MM.1S (cell line): ENCODE results near the gene RBFOX1.

ENCODE experiments used
- DNase-seq: peaks from one replicate; pipeline ENCODE4 v3.0.0-alpha.2; 2015
- H2AFZ ChIP-seq: fragments of 300-600 bp; sonication (generic); 2 replicates; pipeline ENCODE4 v1.6.0; 2016; ENCODE audit warnings: antibody characterized with exemption, low read length
- H3F3A ChIP-seq: fragments of 300-600 bp; sonication (generic); 2 replicates; pipeline ENCODE4 v1.6.1; 2016; ENCODE audit warnings: mild to moderate bottlenecking, antibody characterized with exemption, low read length, moderate library complexity, mixed read lengths; ENCODE audit not compliant: insufficient read depth
- H3K27ac ChIP-seq: fragments of 300-600 bp; sonication (generic); 2 replicates; pipeline ENCODE4 v1.5.1; 2016; ENCODE audit warnings: mild to moderate bottlenecking, low read length
- H3K27me3 ChIP-seq: fragments of 300-600 bp; sonication (generic); replicated peaks from 2 replicates; pipeline ENCODE4 v1.6.0; 2016; ENCODE audit warnings: low read length; ENCODE audit not compliant: insufficient read depth
- H3K36me3 ChIP-seq: fragments of 300-600 bp; sonication (generic); replicated peaks from 2 replicates; pipeline ENCODE4 v1.6.1; 2016; ENCODE audit warnings: mild to moderate bottlenecking, low read length, mixed read lengths; ENCODE audit not compliant: insufficient read depth
- H3K4me1 ChIP-seq: fragments of 300-600 bp; sonication (generic); 2 replicates; pipeline ENCODE4 v1.6.1; 2016; ENCODE audit warnings: low read length, mixed read lengths
- H3K4me2 ChIP-seq: fragments of 300-600 bp; sonication (generic); 2 replicates; pipeline ENCODE4 v1.6.0; 2016; ENCODE audit warnings: low read depth, low read length
- H3K4me3 ChIP-seq: fragments of 300-600 bp; sonication (generic); 2 replicates; pipeline ENCODE4 v1.5.1; 2016; ENCODE audit warnings: low read length, mixed read lengths
- H3K79me2 ChIP-seq: fragments of 300-600 bp; sonication (generic); 2 replicates; pipeline ENCODE4 v1.6.1; 2016; ENCODE audit warnings: mixed run types, low read length, mixed read lengths
- H3K9ac ChIP-seq: fragments of 300-600 bp; sonication (generic); 2 replicates; pipeline ENCODE4 v1.6.1; 2016; ENCODE audit warnings: low read length, mixed read lengths
- H3K9me2 ChIP-seq: fragments of 300-600 bp; sonication (generic); replicated peaks from 2 replicates; pipeline ENCODE4 v1.6.1; 2016; ENCODE audit warnings: mild to moderate bottlenecking, low read length, mixed read lengths; ENCODE audit not compliant: insufficient read depth
- H3K9me3 ChIP-seq: fragments of 300-600 bp; sonication (generic); replicated peaks from 2 replicates; pipeline ENCODE4 v1.6.1; 2016; ENCODE audit warnings: mild to moderate bottlenecking, low read length, mixed read lengths; ENCODE audit not compliant: insufficient read depth
- H4K20me1 ChIP-seq: fragments of 300-600 bp; sonication (generic); 2 replicates; pipeline ENCODE4 v1.6.1; 2016; ENCODE audit warnings: mild to moderate bottlenecking, low read length, moderate library complexity, mixed read lengths; ENCODE audit not compliant: insufficient read depth
- EZH2 ChIP-seq: fragments of 300-600 bp; sonication (generic); optimal IDR thresholded peaks from 2 replicates; pipeline ENCODE3; 2017; ENCODE audit warnings: low read depth, mild to moderate bottlenecking, antibody characterized with exemption, low read length, mixed read lengths
- EZH2phosphoT487 ChIP-seq: fragments of 300-600 bp; sonication (generic); IDR thresholded peaks from 2 replicates; pipeline ENCODE4 v1.6.1; 2018; ENCODE audit warnings: antibody characterized with exemption, low read length
- TF ChIP-seq, protein P1 (sequence below): fragments of 300-600 bp; sonication (generic); IDR thresholded peaks from 2 replicates; pipeline ENCODE4 v1.5.1; 2016; ENCODE audit warnings: antibody characterized with exemption, low read length, mixed read lengths

The RBFOX1 gene

DNA sequence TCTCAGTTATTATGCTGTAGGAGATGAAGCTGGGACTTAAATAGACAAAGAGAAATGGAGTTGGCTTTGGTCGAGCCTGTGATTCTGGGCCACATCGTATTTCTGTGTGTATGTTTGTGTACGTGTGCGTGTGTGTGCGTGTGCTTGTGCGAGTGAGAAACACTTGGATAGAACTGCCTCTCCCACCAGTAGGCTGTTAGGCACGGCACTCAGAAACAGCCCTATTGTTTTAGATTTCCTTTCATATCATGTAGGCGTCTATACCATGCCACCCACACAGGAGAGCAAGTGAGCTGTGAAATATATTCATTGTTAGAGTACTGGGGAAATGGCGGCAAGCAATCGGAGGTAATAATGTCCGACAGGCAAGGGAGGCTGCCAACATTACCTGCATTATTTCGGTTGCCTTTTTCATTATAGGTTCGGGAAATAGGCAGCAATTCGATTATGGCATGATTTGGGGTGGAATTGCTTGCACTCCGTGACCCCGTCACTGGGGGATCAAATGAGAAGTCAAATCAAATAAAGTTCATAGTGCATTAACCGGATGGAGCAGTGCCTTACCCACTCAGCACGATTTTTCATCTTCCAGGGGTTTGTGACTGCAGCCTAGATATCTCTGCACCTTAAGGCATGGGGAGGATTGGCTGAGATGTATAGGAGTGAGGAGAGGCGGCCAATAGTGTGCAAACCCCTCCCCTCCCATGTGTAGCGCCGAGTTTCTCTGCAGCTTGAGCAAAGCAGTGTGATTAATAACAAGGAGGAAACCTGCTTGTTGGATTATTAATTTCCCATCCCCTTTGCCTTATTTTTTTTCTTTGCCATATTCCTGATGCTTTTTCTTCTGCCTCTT lies 89.6 kb downstream of the RBFOX1 start:
- no peaks in the 10 kb centered on the region for H3K4me1 ChIP-seq
- no peaks in the 10 kb centered on the region for H3K9me3 ChIP-seq
- no peak overlapping the region for H3K27ac ChIP-seq
- no peaks in the 10 kb centered on the region for H3K79me2 ChIP-seq
- no peaks in the 10 kb centered on the region for H3F3A ChIP-seq
- no peak overlapping the region for H2AFZ ChIP-seq
- no peaks in the 10 kb centered on the region for H3K36me3 ChIP-seq
- no peaks in the 10 kb centered on the region for H3K9me2 ChIP-seq
- H4K20me1 ChIP-seq, result no peaks in the 10 kb centered on the region
- no peak overlapping the region for H3K9ac ChIP-seq
- no peak overlapping the region for H3K4me3 ChIP-seq
- no peak for TF ChIP-seq EZH2
- TF ChIP-seq, protein P1, sequence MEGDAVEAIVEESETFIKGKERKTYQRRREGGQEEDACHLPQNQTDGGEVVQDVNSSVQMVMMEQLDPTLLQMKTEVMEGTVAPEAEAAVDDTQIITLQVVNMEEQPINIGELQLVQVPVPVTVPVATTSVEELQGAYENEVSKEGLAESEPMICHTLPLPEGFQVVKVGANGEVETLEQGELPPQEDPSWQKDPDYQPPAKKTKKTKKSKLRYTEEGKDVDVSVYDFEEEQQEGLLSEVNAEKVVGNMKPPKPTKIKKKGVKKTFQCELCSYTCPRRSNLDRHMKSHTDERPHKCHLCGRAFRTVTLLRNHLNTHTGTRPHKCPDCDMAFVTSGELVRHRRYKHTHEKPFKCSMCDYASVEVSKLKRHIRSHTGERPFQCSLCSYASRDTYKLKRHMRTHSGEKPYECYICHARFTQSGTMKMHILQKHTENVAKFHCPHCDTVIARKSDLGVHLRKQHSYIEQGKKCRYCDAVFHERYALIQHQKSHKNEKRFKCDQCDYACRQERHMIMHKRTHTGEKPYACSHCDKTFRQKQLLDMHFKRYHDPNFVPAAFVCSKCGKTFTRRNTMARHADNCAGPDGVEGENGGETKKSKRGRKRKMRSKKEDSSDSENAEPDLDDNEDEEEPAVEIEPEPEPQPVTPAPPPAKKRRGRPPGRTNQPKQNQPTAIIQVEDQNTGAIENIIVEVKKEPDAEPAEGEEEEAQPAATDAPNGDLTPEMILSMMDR, result no peak
- no peak for TF ChIP-seq EZH2phosphoT487
- no peaks in the 10 kb centered on the region for H3K27me3 ChIP-seq
- no peak for DNase-seq
- H3K4me2 ChIP-seq, result no peak overlapping the region

GRCh38 chr16:7423434-7424044 lies 90.9 kb downstream of the RBFOX1 start:
- Histone ChIP-seq H3K79me2 (no peaks in the 10 kb centered on the region), H3K27ac (no peak overlapping the region), H3K4me1 (no peaks in the 10 kb centered on the region), H3K36me3 (no peaks in the 10 kb centered on the region), H3K9ac (no peak overlapping the region), H2AFZ (no peak overlapping the region), H3K27me3 (no peaks in the 10 kb centered on the region), H3K4me3 (no peak overlapping the region), H3K9me2 (no peaks in the 10 kb centered on the region), H3F3A (no peaks in the 10 kb centered on the region), H3K4me2 (no peak overlapping the region), H4K20me1 (no peaks in the 10 kb centered on the region), H3K9me3 (no peaks in the 10 kb centered on the region)
- TF ChIP-seq EZH2 (no peak), EZH2phosphoT487 (no peak)
- TF ChIP-seq, protein P1, result no peak
- peak; percentile 14 for DNase-seq

DNA sequence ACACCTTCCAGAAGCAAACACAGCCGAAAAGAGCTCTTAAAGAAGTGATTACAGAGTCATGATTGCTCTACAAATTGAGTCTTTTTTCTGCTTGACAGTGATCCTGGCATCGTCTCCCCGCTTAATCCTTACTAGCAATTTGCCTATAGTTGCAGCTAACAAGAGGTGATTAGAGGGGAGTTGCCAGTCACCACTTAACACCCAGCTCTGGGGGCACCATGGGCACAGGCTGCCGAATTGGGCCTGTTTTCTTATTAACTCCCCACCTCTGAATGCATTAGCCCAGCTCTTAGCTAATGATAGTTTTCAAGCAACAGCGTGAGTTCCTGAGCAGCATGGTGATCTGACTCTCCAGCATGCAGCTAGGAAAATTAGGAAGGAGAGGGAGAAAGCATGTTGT lies 93.5 kb downstream of the RBFOX1 start:
- no peak overlapping the region for H3K4me3 ChIP-seq
- no peak overlapping the region for H3K9ac ChIP-seq
- H3K9me3 ChIP-seq, result no peaks in the 10 kb centered on the region
- H3K27me3 ChIP-seq, result no peaks in the 10 kb centered on the region
- no peak for DNase-seq
- no peaks in the 10 kb centered on the region for H3K4me1 ChIP-seq
- H3K27ac ChIP-seq, result no peak overlapping the region
- H2AFZ ChIP-seq, result no peak overlapping the region
- no peaks in the 10 kb centered on the region for H3K36me3 ChIP-seq
- H3K4me2 ChIP-seq, result no peak overlapping the region
- no peaks in the 10 kb centered on the region for H3K9me2 ChIP-seq
- no peaks in the 10 kb centered on the region for H3F3A ChIP-seq
- H3K79me2 ChIP-seq, result no peaks in the 10 kb centered on the region
- no peaks in the 10 kb centered on the region for H4K20me1 ChIP-seq
- TF ChIP-seq EZH2phosphoT487 (no peak), EZH2 (no peak)
- TF ChIP-seq, protein P1, result no peak
